Thoracic aorta (tissue), 2 donors: ENCODE results near the gene CCM2L. TPM values are rescaled to one million over a fixed set of nuclear protein-coding genes. Genes with fewer than 3 reads are reported as not detected.

Source experiments
- ATAC-seq: fragments of 150-250 bp; one replicate; pipeline ENCODE4 v1.8.0; 2017; ENCODE audit warnings: low read depth; ENCODE audit not compliant: insufficient number of reproducible peaks, low FRiP score
- DNase-seq: peaks from one replicate; pipeline ENCODE4 v3.0.0-alpha.2; 2020; ENCODE audit warnings: low spot score
- H3K27ac ChIP-seq, 2 donors: fragments of 200-600 bp; sonication (generic); 1 replicate in 1 of 2; 2 replicates in 1 of 2; pipeline ENCODE4 v1.5.1; 2016; ENCODE audit warnings: mild to moderate bottlenecking in 2 of 2, moderate library complexity in 2 of 2
- H3K27me3 ChIP-seq: fragments of 200-600 bp; sonication (generic); replicated peaks from 2 replicates; pipeline ENCODE4 v1.6.0; 2016; ENCODE audit warnings: mild to moderate bottlenecking; ENCODE audit not compliant: insufficient read depth
- H3K36me3 ChIP-seq: fragments of 200-600 bp; sonication (generic); one replicate; pipeline ENCODE4 v1.5.1; 2016
- H3K4me1 ChIP-seq, 2 donors: fragments of 200-600 bp; sonication (generic); 1 replicate in 1 of 2; 2 replicates in 1 of 2; pipeline versions ENCODE4 v1.5.1 to v1.6.0; 2016; ENCODE audit warnings: low read depth in 2 of 2, mild to moderate bottlenecking in 1 of 2; ENCODE audit not compliant: control insufficient read depth in 1 of 2
- H3K4me3 ChIP-seq: fragments of 200-600 bp; sonication (generic); 2 replicates; pipeline ENCODE4 v1.5.1; 2016; ENCODE audit warnings: mild to moderate bottlenecking
- H3K9me3 ChIP-seq: fragments of 200-600 bp; sonication (generic); 2 replicates; pipeline ENCODE4 v1.5.1; 2016
- total RNA-seq, 2 donors: library from RNA; depleted of rRNA; stranded (reverse); fragments of >200 nt; gene quantifications; one replicate each; pipeline versions ENCODE4 v1.1.0 to v1.2.3, GENCODE V29; 2016
- TF ChIP-seq, protein P1 (sequence below): fragments of 200-600 bp; sonication (generic); IDR thresholded peaks from one replicate; pipeline ENCODE4 v1.5.1; 2019; ENCODE audit warnings: antibody characterized with exemption

Gene CCM2L
- total RNA-seq, 2 donors from 2014 or later, result 2.7 to 6.4 TPM

DNA sequence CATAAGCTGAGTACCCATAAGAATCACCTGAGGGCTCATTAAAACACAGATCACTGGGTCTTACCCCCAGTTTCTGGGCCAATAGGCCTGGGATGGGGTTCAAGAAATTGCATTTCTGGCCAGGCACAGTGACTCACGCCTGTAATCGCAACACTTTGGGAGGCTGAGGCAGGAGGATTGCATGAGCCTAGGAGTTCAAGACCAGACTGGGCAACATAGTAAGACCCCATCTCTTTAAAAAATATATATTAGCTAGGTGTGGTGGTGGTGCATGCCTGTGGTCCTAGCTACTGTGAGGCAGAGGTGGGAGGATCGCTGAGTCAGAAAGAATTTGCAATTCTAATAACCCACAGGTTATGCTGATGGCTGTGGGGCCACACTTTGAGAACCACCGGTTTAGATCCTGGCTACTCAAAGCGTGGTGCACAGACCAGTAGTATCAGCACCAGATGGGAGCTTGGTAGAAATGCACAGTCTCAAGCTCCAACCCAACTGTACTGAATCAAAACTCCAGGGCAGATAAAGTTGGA is 2.0 kb downstream of the CCM2L start:
- DNase-seq (no peak), ATAC-seq (no peak)
- no peaks in the 10 kb centered on the region for H3K27me3 ChIP-seq
- H3K4me3 ChIP-seq, result no peak overlapping the region
- H3K36me3 ChIP-seq, result no peaks in the 10 kb centered on the region
- no peak overlapping the region for H3K27ac ChIP-seq
- H3K9me3 ChIP-seq, result no peaks in the 10 kb centered on the region
- TF ChIP-seq, protein P1, sequence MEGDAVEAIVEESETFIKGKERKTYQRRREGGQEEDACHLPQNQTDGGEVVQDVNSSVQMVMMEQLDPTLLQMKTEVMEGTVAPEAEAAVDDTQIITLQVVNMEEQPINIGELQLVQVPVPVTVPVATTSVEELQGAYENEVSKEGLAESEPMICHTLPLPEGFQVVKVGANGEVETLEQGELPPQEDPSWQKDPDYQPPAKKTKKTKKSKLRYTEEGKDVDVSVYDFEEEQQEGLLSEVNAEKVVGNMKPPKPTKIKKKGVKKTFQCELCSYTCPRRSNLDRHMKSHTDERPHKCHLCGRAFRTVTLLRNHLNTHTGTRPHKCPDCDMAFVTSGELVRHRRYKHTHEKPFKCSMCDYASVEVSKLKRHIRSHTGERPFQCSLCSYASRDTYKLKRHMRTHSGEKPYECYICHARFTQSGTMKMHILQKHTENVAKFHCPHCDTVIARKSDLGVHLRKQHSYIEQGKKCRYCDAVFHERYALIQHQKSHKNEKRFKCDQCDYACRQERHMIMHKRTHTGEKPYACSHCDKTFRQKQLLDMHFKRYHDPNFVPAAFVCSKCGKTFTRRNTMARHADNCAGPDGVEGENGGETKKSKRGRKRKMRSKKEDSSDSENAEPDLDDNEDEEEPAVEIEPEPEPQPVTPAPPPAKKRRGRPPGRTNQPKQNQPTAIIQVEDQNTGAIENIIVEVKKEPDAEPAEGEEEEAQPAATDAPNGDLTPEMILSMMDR, result no peak
- H3K4me1 ChIP-seq, result no peaks in the 10 kb centered on the region

DNA sequence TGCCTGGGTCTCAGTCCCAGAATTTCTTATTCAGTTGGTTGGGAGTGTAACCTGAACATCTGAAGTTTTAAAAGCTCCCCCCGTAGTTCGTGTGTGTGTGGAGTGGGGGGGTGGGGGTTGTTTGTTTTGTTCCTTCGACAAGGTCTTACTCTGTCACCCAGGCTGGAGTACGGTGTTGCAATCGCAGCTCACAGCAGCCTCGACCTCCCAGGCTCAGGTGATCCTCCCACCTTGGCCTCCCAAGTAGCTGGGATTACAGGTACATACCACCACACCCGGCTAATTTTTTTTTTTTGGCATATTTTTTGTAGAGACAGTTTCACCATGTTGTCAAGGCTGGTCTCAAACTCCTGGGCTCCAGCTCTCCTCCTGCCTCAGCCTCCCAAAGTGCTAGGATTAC is 3.1 kb downstream of the CCM2L start:
- H3K27ac ChIP-seq, result no peak overlapping the region
- no peaks in the 10 kb centered on the region for H3K9me3 ChIP-seq
- ATAC-seq, result no peak
- H3K36me3 ChIP-seq, result no peaks in the 10 kb centered on the region
- H3K4me1 ChIP-seq, result peaks cover 0 to 1% of the 10 kb centered on the region in 2 donors
- TF ChIP-seq, protein P1, result no peak
- H3K4me3 ChIP-seq, result no peak overlapping the region
- DNase-seq, result no peak
- no peaks in the 10 kb centered on the region for H3K27me3 ChIP-seq

DNA sequence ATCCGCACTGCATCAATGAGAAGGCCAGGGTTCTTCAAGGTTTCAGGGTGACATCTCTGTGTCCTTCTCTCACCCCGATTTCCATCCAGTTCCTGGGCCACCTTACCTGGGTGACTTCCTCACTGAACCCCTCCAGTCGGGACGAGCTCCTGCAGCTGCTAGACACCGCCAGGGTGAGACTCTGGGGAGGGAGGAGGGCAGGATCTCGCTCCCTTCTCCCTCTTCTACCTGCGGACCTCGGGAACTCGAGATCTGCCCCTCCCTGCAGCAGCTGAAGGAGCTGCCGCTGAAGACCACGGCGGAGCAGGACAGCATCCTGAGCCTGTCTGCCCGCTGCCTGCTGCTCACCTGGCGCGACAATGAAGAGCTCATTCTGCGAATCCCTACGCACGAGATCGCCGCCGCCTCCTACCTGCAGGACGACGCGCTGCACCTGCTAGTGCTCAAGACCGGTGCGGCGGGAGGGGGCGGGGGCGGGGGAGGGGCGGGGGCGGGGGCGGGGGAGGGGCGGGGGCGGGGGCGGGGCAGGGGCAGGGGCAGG is 7.5 kb downstream of the CCM2L start:
- H3K36me3 ChIP-seq, result no peaks in the 10 kb centered on the region
- peaks cover 3% of the 10 kb centered on the region for H3K27me3 ChIP-seq

DNA sequence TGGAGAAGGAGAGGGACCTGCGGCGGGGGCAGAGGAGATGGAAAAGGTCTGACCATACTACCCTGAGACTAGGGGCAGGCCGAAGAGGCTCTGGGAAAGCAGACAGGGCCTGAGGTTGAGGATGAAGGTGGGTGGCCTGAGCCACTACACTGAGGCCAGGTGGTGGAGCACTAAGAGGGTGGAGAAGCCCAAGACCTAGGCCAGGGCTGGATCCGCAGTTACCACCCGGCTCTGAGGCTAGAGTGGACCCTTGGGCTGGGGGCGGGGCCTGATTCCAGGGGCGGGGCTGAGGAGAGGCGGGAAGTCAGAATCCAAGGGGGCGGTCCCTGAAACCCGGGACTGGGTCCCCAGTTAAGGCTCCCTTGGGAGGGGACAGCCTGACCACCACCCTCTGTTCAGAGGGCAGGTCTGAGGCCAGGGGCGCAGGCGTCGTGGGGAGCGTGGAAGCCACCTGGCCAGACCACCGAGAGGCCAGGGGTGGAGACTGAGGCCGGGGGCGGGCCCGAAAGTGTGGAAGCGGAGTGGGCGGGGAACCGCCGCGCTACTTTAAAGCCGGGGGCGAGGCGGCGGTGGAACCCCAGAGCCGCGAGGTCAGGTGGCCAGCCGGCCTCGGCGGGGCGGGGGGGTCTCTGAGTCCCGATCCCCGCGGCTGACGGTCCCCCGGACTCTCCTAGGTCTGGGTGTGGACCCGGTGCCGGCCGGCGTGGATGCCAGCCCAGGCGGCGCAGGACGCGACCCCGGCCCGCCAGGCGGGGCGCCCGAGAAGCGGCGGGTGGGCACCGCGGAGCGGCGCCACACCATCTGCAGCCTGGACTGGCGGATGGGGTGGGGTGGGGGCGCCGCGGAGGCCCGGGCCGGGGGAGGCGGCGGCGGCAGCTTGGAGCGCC is 8.3 kb downstream of the CCM2L start:
- H3K4me3 ChIP-seq, result peak overlapping the region; percentile 70
- H3K27ac ChIP-seq, result no peak overlapping the region
- peaks cover 3% of the 10 kb centered on the region for H3K27me3 ChIP-seq
- peaks cover 0 to 6% of the 10 kb centered on the region in 2 donors for H3K4me1 ChIP-seq
- no peak for DNase-seq
- ATAC-seq, result no peak
- TF ChIP-seq, protein P1, result no peak
- H3K36me3 ChIP-seq, result no peaks in the 10 kb centered on the region
- no peaks in the 10 kb centered on the region for H3K9me3 ChIP-seq

More for the DNA sequence above, 7.5 kb downstream of the CCM2L start:
- TF ChIP-seq, protein P1, result no peak
- Histone ChIP-seq H3K9me3 (no peaks in the 10 kb centered on the region), H3K4me3 (no peak overlapping the region), H3K4me1 (peaks cover 0 to 6% of the 10 kb centered on the region in 2 donors), H3K27ac (no peak overlapping the region)
- DNase-seq (no peak), ATAC-seq (no peak)

DNA sequence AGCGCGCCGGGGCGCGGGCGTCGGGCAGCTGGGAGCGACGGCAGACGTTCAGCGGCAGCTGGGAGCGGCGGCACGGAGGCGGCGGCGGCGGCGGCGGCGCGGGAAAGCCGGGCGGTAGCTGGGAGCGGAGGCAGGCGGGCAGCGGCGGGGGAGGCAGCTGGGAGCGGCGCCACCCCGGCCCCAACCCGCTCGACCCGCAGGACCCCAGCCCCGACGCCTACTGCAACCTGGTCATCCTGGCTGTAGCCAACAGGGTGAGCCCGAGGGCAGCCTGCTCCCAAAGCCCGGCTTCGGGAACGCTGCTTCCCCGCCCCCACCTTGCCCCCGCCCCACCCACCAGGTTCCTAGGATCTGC is 8.9 kb downstream of the CCM2L start:
- ATAC-seq (no peak), DNase-seq (no peak)
- Histone ChIP-seq H3K4me3 (peak overlapping the region; percentile 70), H3K27ac (no peak overlapping the region), H3K36me3 (no peaks in the 10 kb centered on the region), H3K9me3 (no peaks in the 10 kb centered on the region), H3K4me1 (peaks cover 0 to 6% of the 10 kb centered on the region in 2 donors), H3K27me3 (peaks cover 3% of the 10 kb centered on the region)
- TF ChIP-seq, protein P1, result no peak
